Heart right ventricle (tissue), 16 donors: ENCODE data around the gene TOP2A. TPM values are rescaled to one million over a fixed set of nuclear protein-coding genes. Genes with fewer than 3 reads are reported as not detected.
"Not testable (repeated sequence)": the region's sequence is repeated elsewhere in the genome, so short reads cannot be mapped to it uniquely, and the experiment has no call there.

Experiments
- ATAC-seq, 8 donors: fragments of 200-7000 bp; cut with Tn5 transposase; one replicate each; pipeline ENCODE4 v1.9.1; 2020; ENCODE audit warnings: mild to moderate bottlenecking in 8 of 8, moderate library complexity in 8 of 8, moderate number of reproducible peaks in 1 of 8
- DNase-seq, 2 donors: peaks; one replicate each; pipeline ENCODE4 v3.0.0-alpha.2; 2020
- H3K27ac ChIP-seq, 10 donors: fragments of 200-600 bp; sonication (generic) in 2 of 10; one replicate each; pipeline versions ENCODE4 v1.5.0 to v1.8.0; 2020 to 2022; ENCODE audit warnings: mild to moderate bottlenecking in 3 of 10
- H3K27me3 ChIP-seq, 7 donors: fragments of 200-600 bp; one replicate each; pipeline ENCODE4 v1.8.0; 2021 to 2022; ENCODE audit warnings: mild to moderate bottlenecking in 2 of 7
- H3K36me3 ChIP-seq, 9 donors: fragments of 200-600 bp; sonication (generic) in 1 of 9; one replicate each; pipeline versions ENCODE4 v1.5.0 to v1.8.0; 2020 to 2022; ENCODE audit warnings: mild to moderate bottlenecking in 2 of 9
- H3K4me1 ChIP-seq, 9 donors: fragments of 200-600 bp; sonication (generic) in 1 of 9; one replicate each; pipeline versions ENCODE4 v1.5.0 to v1.8.0; 2020 to 2022; ENCODE audit warnings: mild to moderate bottlenecking in 4 of 9
- H3K4me3 ChIP-seq, 10 donors: fragments of 200-600 bp; sonication (generic) in 2 of 10; one replicate each; pipeline versions ENCODE4 v1.5.0 to v1.8.0; 2020 to 2022; ENCODE audit warnings: mild to moderate bottlenecking in 7 of 10, moderate library complexity in 2 of 10
- H3K9me3 ChIP-seq, 11 donors: fragments of 200-600 bp in 10 of 11; sonication (generic) in 2 of 11; one replicate each; pipeline versions ENCODE4 v1.5.0 to v1.8.0; 2013 to 2022; ENCODE audit warnings: mild to moderate bottlenecking in 2 of 11, control low read depth in 1 of 11, moderate library complexity in 1 of 11
- CTCF ChIP-seq, 9 donors: fragments of 200-600 bp; sonication (generic) in 2 of 9; IDR thresholded peaks; one replicate each; pipeline versions ENCODE4 v1.5.0 to v1.8.0; 2021 to 2022; ENCODE audit warnings: antibody characterized with exemption in 9 of 9, mild to moderate bottlenecking in 5 of 9, moderate library complexity in 1 of 9
- WGBS, 2 donors: extraction: QIAGEN DNeasy Blood & Tissue Kit; methylation state at CpG; one replicate each; pipeline ENCODE4 v1.1.7; 2013; ENCODE audit warnings: inconsistent platforms in 1 of 2; 5-methylcytosine and 5-hydroxymethylcytosine counted together
- intact Hi-C, 10 donors: fragments of 100-400 bp; cut with DNase I; formaldehyde crosslinking; loops; one replicate each; pipeline versions ENCODE4 v1.11.1 to v1.14.2; 2022
- polyA plus RNA-seq, 2 donors: library from polyadenylated mRNA; stranded (reverse); fragments of 200-250 nt; gene quantifications; one replicate each; pipeline ENCODE4 v1.2.3, GENCODE V29; 2013
- total RNA-seq, 10 donors: library from RNA; stranded (reverse); fragmentation: NEBNext Ultra II Directional in 3 of 10; extraction: Animal tissue kit (Norgen Biotek cat#: 25700) in 3 of 10; gene quantifications; one replicate each; pipeline versions ENCODE4 v1.2.1 to v1.2.4, GENCODE V29; 2021 to 2023
- donor health status: Arrhythmogenic right ventricular cardiomyopathy.
- donor health status: ischemic (EF 13 %, LVEDD 7.1; RV severe dilation, severe dysfunction).
- donor health status: healthy with polysubstance abuse.
- donor health status: DM: no; HTN: yes; CAD: no.
- donor health status: DM: no; HTN: no; CAD: no.
- donor health status: ischemic (EF 25% LVEDD 6.9; RV normal size, moderate dysfunction).
- donor health status: ischemic (EF 25% LVEDD 5.7; RV mildly dilated, moderate dysfunction).
- donor health status: healthy.
- donor health status: DM: yes; HTN: yes; CAD: no.
- donor health status: Ischemic cardiomyopathy.
- donor health status: ischemic (EF 35%, LVEDD 5.7; RV mildly dilated, moderate dysfunction).
- donor health status: nonischemic (EF 11% LVEDD 7.7; RV severe dilation, severe dysfunction).
- donor health status: DM: yes; HTN: yes; CAD: no.
- donor health status: PGD.
- donor health status: ischemic (EF 29% LVEDD 5.4; RV normal size, mild dysfunction).
- donor health status: nonischemic (EF 23%, LVEDD 6.1; RV moderate dilation, normal function).

Gene TOP2A
- total and polyA plus RNA-seq, 12 donors, result 0.17 to 20.0 (median 1.0) TPM

- no peak overlapping the region for H3K27ac ChIP-seq
- H3K27me3 ChIP-seq, result peaks cover 0 to 2% (median 0%) of the 10 kb centered on the region in 7 donors
- H3K4me3 ChIP-seq, result no peak overlapping the region
- intact Hi-C loops, result no loop called here
- no peak for TF ChIP-seq CTCF (IDR thresholded peaks at IDR 0.05)
- no peaks in the 10 kb centered on the region for H3K9me3 ChIP-seq
- 89 to 90% methylated on average over 14 of the region's 14 CpGs for WGBS, 2 donors
- DNase-seq (no peak), ATAC-seq (no peak)
- no peaks in the 10 kb centered on the region for H3K4me1 ChIP-seq
- H3K36me3 ChIP-seq, result no peaks in the 10 kb centered on the region
Observed at GRCh38 chr17:40374821-40375498, 42.7 kb downstream of the TOP2A start.

- no peak for DNase-seq
- Histone ChIP-seq H3K9me3 (no peaks in the 10 kb centered on the region), H3K4me1 (no peaks in the 10 kb centered on the region), H3K36me3 (no peaks in the 10 kb centered on the region), H3K27me3 (peaks cover 0 to 2% (median 0%) of the 10 kb centered on the region in 7 donors), H3K4me3 (no peak overlapping the region), H3K27ac (no peak overlapping the region)
- WGBS, 2 donors, result 90 to 96% methylated on average over 8 of the region's 8 CpGs
- intact Hi-C loops, result no loop called here
- TF ChIP-seq CTCF (IDR thresholded peaks at IDR 0.05), result no peak
- no peak for ATAC-seq
Observed at GRCh38 chr17:40373999-40374398, 43.7 kb downstream of the TOP2A start.

- intact Hi-C loops, result no loop called here
- Histone ChIP-seq H3K27me3 (peaks cover 0 to 2% (median 0%) of the 10 kb centered on the region in 7 donors), H3K4me3 (no peak overlapping the region), H3K27ac (no peak overlapping the region), H3K4me1 (no peaks in the 10 kb centered on the region), H3K36me3 (no peaks in the 10 kb centered on the region), H3K9me3 (no peaks in the 10 kb centered on the region)
- WGBS, 2 donors, result 82 to 87% methylated on average over 4 of the region's 4 CpGs
- ATAC-seq, result no peak
- TF ChIP-seq CTCF (IDR thresholded peaks at IDR 0.05), result no peak
- no peak for DNase-seq
Observed at GRCh38 chr17:40373324-40373723, 44.4 kb downstream of the TOP2A start.

- intact Hi-C loops, H3K9me3 ChIP-seq, H3K27ac ChIP-seq, H3K36me3 ChIP-seq, H3K4me3 ChIP-seq, ATAC-seq, H3K27me3 ChIP-seq, DNase-seq, H3K4me1 ChIP-seq: not testable (repeated sequence)
- 59 to 74% methylated on average over 4 of the region's 4 CpGs for WGBS, 2 donors
Observed at GRCh38 chr17:40372644-40373043, 45.1 kb downstream of the TOP2A start.

GRCh38 chr17:40372031-40372430 lies 45.7 kb downstream of the TOP2A start:
- H3K27ac ChIP-seq, result no peak overlapping the region
- no peak overlapping the region for H3K4me3 ChIP-seq
- H3K36me3 ChIP-seq, result no peaks in the 10 kb centered on the region
- no peak for TF ChIP-seq CTCF (IDR thresholded peaks at IDR 0.05)
- 91 to 95% methylated on average over 2 of the region's 2 CpGs for WGBS, 2 donors
- no peaks in the 10 kb centered on the region for H3K4me1 ChIP-seq
- DNase-seq, result no peak
- peaks cover 0 to 2% (median 0%) of the 10 kb centered on the region in 7 donors for H3K27me3 ChIP-seq
- ATAC-seq, result no peak
- H3K9me3 ChIP-seq, result no peaks in the 10 kb centered on the region
- intact Hi-C loops, result no loop called here
